Measurements from ENCODE around the gene NOC3L. TPM values are rescaled to one million over a fixed set of nuclear protein-coding genes. Genes with fewer than 3 reads are reported as not detected.

Gene NOC3L
- total RNA-seq, 4 donors from 2014 or later: 11.3 to 24.8 (median 18.5) TPM

- H3K9me3 ChIP-seq: no peaks in the 10 kb centered on the region
- 63 to 79% methylated on average over 4 of the region's 4 CpGs for WGBS, 2 donors
- H3K4me1 ChIP-seq: no peaks in the 10 kb centered on the region
- H3K4me3 ChIP-seq: no peak overlapping the region
- no peaks in the 10 kb centered on the region for H3K36me3 ChIP-seq
- TF ChIP-seq POLR2A (IDR thresholded peaks at IDR 0.05): no peak
- TF ChIP-seq, protein P1, sequence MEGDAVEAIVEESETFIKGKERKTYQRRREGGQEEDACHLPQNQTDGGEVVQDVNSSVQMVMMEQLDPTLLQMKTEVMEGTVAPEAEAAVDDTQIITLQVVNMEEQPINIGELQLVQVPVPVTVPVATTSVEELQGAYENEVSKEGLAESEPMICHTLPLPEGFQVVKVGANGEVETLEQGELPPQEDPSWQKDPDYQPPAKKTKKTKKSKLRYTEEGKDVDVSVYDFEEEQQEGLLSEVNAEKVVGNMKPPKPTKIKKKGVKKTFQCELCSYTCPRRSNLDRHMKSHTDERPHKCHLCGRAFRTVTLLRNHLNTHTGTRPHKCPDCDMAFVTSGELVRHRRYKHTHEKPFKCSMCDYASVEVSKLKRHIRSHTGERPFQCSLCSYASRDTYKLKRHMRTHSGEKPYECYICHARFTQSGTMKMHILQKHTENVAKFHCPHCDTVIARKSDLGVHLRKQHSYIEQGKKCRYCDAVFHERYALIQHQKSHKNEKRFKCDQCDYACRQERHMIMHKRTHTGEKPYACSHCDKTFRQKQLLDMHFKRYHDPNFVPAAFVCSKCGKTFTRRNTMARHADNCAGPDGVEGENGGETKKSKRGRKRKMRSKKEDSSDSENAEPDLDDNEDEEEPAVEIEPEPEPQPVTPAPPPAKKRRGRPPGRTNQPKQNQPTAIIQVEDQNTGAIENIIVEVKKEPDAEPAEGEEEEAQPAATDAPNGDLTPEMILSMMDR (IDR thresholded peaks at IDR 0.05): no peak
- no peak overlapping the region for H3K27ac ChIP-seq
- DNase-seq: no peak
- intact Hi-C loops (cut with DNase I): no loop called here
- H3K27me3 ChIP-seq: no peaks in the 10 kb centered on the region
Observed at GRCh38 chr10:94286901-94287300, 75.8 kb downstream of the NOC3L start.

DNA sequence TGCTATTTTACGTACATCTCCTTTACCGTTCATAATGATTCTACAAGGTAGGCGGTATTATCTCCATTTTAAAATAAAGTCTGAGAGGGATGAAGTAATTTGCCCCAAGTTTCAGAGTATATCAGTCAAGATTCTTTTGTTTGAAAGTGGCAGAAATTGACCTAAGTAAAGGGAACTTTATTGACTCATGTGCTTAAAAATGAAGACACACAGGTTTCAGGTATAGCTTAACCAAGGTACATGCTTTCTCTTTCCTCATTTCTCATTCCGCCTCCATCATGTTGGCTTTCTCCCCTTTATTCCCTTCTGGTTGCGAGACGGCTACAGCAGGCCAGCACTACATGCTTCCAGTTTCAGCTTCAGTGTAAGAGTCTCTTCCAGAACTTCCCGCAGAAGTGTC, 77.5 kb downstream of the NOC3L start:
- DNase-seq: no peak
- H3K9me3 ChIP-seq: no peaks in the 10 kb centered on the region
- H3K36me3 ChIP-seq: no peaks in the 10 kb centered on the region
- no peak overlapping the region for H3K4me3 ChIP-seq
- no peaks in the 10 kb centered on the region for H3K27me3 ChIP-seq
- H3K4me1 ChIP-seq: no peaks in the 10 kb centered on the region
- WGBS, 2 donors: 80 to 84% methylated on average over 7 of the region's 7 CpGs
- TF ChIP-seq, protein P1 (IDR thresholded peaks at IDR 0.05): no peak
- TF ChIP-seq POLR2A (IDR thresholded peaks at IDR 0.05): no peak
- intact Hi-C loops (cut with DNase I): no loop called here
- H3K27ac ChIP-seq: no peak overlapping the region

Other genes with a start within 250 kb of the NOC3L start
- gene TBC1D12, start 39.6 kb upstream of the NOC3L start, total RNA-seq: 10 to 100 TPM in 1 of 4 donors, 1 to 10 TPM in 3; 5.2 to 13.5 (median 7.0) TPM
- 10 to 100 TPM; 16.8 to 90.8 (median 35.6) TPM for gene HELLS, start 182.8 kb upstream of the NOC3L start, total RNA-seq